ENCODE measurements around the gene POLR1A.

Gene POLR1A

GRCh38 chr2:86033751-86034692 lies 71.7 kb downstream of the POLR1A start:
- TF ChIP-seq, protein P1, sequence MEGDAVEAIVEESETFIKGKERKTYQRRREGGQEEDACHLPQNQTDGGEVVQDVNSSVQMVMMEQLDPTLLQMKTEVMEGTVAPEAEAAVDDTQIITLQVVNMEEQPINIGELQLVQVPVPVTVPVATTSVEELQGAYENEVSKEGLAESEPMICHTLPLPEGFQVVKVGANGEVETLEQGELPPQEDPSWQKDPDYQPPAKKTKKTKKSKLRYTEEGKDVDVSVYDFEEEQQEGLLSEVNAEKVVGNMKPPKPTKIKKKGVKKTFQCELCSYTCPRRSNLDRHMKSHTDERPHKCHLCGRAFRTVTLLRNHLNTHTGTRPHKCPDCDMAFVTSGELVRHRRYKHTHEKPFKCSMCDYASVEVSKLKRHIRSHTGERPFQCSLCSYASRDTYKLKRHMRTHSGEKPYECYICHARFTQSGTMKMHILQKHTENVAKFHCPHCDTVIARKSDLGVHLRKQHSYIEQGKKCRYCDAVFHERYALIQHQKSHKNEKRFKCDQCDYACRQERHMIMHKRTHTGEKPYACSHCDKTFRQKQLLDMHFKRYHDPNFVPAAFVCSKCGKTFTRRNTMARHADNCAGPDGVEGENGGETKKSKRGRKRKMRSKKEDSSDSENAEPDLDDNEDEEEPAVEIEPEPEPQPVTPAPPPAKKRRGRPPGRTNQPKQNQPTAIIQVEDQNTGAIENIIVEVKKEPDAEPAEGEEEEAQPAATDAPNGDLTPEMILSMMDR (IDR thresholded peaks at IDR 0.05): no peak

GRCh38 chr2:86032861-86033595 lies 72.7 kb downstream of the POLR1A start:
- TF ChIP-seq, protein P1 (IDR thresholded peaks at IDR 0.05): no peak

- TF ChIP-seq, protein P1 (IDR thresholded peaks at IDR 0.05): no peak
Observed at GRCh38 chr2:86031606-86032005, 74.1 kb downstream of the POLR1A start.

- TF ChIP-seq, protein P1 (IDR thresholded peaks at IDR 0.05): no peak
Observed at GRCh38 chr2:86031151-86031550, 74.5 kb downstream of the POLR1A start.

DNA sequence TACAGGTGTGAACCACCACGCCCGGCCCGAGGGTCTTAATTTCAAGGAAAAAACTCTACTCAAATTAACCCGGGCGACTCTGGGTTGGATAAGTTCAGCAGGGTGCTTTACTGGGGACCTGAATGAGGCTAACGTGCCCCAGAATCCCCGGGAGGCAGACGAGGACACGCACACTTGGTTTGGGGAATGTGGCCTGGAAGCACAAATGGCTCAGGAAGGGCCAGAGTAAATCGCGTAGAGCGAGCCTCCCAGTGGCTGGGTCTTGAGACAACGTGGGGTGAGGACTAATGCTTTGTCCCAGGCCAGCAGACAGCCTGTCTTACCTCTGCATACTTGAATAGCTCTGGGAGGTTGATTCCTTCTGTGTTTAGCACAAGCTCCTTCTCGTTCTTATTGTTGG lies 75.8 kb downstream of the POLR1A start:
- TF ChIP-seq, protein P1 (IDR thresholded peaks at IDR 0.05): no peak

- TF ChIP-seq, protein P1 (IDR thresholded peaks at IDR 0.05): no peak
Observed at GRCh38 chr2:86028766-86029381, 76.8 kb downstream of the POLR1A start.

- TF ChIP-seq, protein P1 (IDR thresholded peaks at IDR 0.05): no peak
Observed at GRCh38 chr2:86027922-86028765, 77.5 kb downstream of the POLR1A start.
